Measurements from ENCODE around the gene ZNF408. TPM values are rescaled to one million over a fixed set of nuclear protein-coding genes. Genes with fewer than 3 reads are reported as not detected.

The ZNF408 gene
- polyA plus RNA-seq, 1 experiment, result 6.9 TPM

DNA sequence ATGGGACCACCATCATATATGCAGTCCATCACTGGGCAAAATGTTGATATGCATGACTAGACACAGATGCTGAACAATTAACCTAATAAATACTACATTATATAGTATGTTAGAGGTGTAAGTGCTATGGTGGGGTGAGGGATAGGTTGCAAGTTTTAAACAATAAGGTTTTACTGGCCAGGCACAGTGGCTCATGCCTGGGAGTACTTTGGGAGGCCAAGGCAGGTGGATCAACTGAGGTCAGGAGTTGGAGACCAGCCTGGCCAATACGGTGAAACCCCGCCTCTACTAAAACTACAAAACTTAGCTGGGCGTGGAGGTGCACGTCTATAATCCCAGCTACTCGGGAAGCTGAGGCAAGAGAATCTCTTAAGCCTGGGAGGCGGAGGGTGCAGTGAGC lies 46.3 kb downstream of the ZNF408 start:
- ChIA-PET POLR2A (no interaction called here), CTCF (interaction anchor here (1.0 kb wide), 1 partner anchor 9 kb away, joined by 3 read pairs; no protein-coding TSS in a partner anchor)
- Histone ChIP-seq H3K27me3 (ENCODE audit: control insufficient read depth, insufficient read depth, low read length) (no peaks in the 10 kb centered on the region), H3K36me3 (ENCODE audit: control insufficient read depth, insufficient read depth, low read length) (peaks cover 20% of the 10 kb centered on the region), H3K4me3 (ENCODE audit: low read depth, low read length) (no peak overlapping the region)
- TF ChIP-seq, protein P1, sequence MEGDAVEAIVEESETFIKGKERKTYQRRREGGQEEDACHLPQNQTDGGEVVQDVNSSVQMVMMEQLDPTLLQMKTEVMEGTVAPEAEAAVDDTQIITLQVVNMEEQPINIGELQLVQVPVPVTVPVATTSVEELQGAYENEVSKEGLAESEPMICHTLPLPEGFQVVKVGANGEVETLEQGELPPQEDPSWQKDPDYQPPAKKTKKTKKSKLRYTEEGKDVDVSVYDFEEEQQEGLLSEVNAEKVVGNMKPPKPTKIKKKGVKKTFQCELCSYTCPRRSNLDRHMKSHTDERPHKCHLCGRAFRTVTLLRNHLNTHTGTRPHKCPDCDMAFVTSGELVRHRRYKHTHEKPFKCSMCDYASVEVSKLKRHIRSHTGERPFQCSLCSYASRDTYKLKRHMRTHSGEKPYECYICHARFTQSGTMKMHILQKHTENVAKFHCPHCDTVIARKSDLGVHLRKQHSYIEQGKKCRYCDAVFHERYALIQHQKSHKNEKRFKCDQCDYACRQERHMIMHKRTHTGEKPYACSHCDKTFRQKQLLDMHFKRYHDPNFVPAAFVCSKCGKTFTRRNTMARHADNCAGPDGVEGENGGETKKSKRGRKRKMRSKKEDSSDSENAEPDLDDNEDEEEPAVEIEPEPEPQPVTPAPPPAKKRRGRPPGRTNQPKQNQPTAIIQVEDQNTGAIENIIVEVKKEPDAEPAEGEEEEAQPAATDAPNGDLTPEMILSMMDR (IDR thresholded peaks at IDR 0.05; ENCODE audit: insufficient read depth, low read depth, low read length), result no peak
- DNase-seq (ENCODE audit: low read depth), result no peak

Small RNAs within 50 kb of the gene (small RNA-seq; reads per million reads assigned to genes)
- 19.6 reads per million, percentile 83 among the genes with 10 or more reads in this experiment for gene MIR5582 (ENCODE audit: insufficient read length, low read depth, low replicate concordance)

Other genes starting within 250 kb of the ZNF408 start
- gene AMBRA1, start 107.0 kb upstream of the ZNF408 start, polyA plus RNA-seq (2011; rRNA removed), result 9.9 and 12.8 TPM in 2 replicates
- 3.6 and 4.5 TPM in 2 replicates for gene HARBI1, start 83.8 kb upstream of the ZNF408 start, polyA plus RNA-seq (2011; rRNA removed)
- 80.0 and 111 TPM in 2 replicates for gene ATG13, start 83.5 kb upstream of the ZNF408 start, polyA plus RNA-seq (2011; rRNA removed)
- gene ARHGAP1, start 412 bp upstream of the ZNF408 start, polyA plus RNA-seq (2011; rRNA removed), result 28.9 and 40.9 TPM in 2 replicates
- 0.05 TPM in 1 of 2 replicates, not detected in the other for gene F2, start 18.2 kb downstream of the ZNF408 start, polyA plus RNA-seq (2011; rRNA removed)
- 84.0 and 111 TPM in 2 replicates for gene CKAP5, start 145.2 kb downstream of the ZNF408 start, polyA plus RNA-seq (2011; rRNA removed)
- gene LRP4, start 217.5 kb downstream of the ZNF408 start, polyA plus RNA-seq (2011; rRNA removed), result 0.91 and 1.3 TPM in 2 replicates
- 23.5 and 48.7 TPM in 2 replicates for gene CSTPP1, start 235.7 kb downstream of the ZNF408 start, polyA plus RNA-seq (2011; rRNA removed)

Measured in BJ (cell line).